Measurements from ENCODE around the gene TCF12.

TCF12 gene

DNA sequence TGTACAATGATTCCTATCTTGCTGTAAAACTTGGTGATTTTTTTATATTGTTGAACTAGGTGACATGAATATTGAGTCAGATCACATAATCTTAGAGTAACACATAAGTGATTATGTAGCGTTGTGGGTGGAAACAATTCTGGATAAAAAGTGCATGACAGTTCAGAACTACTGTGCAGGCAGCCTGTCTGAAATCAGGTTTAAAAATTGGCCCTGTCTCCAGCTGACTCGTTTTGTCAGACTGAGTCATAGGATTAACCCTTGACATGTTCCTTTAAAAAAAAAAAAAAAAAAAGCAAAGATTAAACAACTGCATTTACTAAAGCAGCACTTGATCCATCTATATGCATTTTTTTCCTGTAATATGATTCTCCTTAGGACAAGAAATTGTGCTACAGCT is 297.8 kb downstream of the TCF12 start:
- DNase-seq (ENCODE audit: low read depth in 2 of 2), result no peak

DNA sequence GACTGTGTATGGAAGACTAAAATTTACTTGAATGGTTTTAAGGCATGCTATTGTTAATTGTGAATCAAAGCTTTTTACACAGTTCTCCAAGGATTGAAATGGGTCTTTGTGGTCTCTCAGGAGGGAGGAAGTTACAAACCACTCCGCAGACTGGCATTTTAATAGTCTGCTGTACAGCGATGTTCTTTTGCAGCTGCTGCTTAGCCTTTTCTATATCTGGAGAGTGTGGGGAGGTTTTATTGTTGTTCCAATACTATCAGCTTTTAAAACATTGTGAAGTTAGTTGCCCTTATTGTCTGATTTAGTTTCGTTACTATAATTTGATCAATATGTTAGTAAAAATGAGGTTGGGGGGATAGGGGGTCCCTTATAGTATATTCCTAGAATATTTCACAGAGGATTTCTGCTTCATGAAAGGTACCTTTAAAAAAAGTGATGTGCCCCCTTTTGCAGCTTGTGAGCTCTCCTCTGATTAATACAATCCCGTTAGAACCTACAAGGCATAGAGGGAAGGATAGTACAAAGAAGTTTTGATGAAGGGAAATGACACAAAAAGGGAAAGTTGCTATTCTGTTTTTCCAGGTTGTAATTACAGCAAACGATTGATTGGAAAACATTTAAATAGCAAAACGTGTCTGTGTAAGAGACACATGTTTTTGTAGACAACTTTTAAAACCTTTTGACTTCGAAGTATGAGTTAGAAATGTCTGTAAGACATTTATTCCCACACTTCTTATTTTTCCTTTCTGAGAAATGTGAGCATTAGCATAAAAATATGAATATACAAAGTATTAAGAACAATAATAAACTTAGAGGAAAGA is 299.5 kb downstream of the TCF12 start:
- DNase-seq (ENCODE audit: low read depth in 2 of 2), result no peak

DNA sequence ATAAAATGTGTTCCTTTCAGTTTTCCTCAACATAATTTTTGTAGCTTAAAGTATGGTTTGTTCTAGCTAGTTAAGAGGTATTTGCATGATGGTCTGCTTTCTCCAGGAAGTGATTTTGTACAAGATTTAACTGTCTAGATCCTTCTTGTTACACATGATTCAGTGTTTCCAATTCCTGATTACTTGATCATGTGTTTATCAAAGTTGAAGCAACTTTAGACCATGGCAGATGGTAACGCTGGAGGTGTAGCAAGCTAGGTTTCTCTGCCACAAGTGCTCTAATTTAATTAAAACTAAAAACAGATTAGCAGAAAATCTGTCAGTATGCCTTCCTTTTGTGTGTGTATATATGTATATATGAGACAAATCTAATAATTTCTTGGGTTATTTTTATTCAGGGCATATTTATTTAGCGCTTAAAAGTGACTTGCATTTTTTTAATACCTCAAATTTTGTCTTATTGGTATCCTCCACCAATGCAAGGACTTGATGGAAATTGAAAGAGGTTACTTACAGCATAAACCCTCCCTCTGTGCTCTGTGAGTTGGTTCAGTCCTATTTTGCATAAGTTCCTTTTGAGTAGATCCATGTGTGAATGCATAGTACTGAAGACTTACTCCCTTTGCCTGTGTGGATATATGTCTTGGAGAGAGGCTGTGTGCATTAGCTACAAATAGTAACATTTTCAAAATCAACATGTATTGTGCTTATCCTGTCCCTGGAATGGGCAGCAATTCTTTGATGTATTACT is 300.6 kb downstream of the TCF12 start:
- no peak for DNase-seq (ENCODE audit: low read depth in 2 of 2)

DNA sequence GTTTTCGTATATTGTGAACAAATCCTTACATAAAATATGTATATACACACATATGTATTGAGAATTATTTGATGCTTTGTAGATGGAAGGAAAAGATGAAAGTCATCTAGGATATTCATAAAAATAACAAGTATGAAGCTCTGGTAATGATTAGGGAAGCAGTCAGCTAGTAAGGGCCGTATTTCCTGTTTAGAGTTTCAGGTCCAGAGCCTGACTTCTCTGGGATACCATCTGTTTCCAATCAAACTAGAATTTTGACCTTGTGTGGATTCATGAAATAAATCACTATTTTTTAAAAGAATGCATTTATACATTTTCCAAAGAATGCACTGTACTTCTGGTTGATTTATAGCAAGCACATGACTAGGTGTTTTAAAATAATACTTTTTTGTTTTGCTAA is 301.8 kb downstream of the TCF12 start:
- DNase-seq (ENCODE audit: low read depth in 2 of 2), result no peak

DNA sequence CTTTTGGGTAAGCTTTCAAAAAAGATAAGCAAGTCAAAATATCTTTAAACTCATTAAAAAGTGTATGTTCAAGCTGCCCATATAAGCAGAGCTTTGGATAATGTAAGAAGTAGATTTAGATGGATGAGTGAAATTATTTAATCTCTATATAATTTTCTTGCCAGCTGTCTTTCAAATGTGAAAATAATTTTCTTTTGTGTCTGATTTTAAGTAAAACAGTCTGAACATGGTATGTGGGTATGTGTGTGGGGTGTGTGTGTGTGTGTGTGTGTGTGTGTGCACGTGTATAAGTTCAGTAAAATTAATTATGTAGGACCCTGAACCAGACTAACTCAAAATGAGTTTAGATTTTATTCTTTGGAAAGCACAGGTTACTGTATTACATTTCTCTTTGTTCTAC is 302.7 kb downstream of the TCF12 start:
- DNase-seq (ENCODE audit: low read depth in 2 of 2), result no peak

DNA sequence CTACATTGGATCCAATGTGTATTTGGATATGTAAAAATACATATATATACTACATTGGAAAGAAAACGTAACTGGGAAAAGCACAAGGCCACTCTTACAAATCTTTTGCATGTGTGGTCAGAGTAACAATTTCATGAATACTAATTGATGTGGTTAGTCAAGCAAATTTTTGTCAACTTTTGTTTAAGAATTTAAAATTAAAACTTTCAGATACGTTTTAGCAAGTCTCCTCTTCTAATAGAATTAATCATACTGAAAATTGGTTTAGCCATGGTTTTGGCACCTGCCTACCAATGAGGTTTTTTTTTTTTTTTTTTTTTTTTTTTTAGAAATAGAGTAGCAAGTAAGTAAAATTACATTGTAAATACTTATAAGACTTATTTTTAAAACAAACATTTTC is 304.9 kb downstream of the TCF12 start:
- no peak for DNase-seq (ENCODE audit: low read depth in 2 of 2)

DNA sequence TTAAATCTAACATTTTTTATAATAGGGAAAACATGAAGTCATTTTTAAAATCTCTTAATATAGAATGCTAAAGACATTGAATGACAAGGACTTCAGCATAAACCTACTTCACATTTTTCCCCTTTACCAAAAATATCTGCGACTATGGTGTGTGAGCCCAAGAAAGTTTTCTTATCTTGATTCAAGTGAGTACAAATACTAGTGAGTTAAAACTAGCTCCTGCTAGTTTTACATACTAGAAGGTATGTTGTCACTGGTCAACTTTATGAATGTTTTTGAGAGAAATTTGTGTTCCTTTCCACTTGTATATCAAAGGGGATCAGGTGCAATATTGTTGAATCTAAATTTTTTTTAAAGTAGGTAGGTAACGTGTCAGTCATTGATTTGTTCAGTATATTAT is 305.4 kb downstream of the TCF12 start:
- DNase-seq (ENCODE audit: low read depth in 2 of 2), result no peak

DNA sequence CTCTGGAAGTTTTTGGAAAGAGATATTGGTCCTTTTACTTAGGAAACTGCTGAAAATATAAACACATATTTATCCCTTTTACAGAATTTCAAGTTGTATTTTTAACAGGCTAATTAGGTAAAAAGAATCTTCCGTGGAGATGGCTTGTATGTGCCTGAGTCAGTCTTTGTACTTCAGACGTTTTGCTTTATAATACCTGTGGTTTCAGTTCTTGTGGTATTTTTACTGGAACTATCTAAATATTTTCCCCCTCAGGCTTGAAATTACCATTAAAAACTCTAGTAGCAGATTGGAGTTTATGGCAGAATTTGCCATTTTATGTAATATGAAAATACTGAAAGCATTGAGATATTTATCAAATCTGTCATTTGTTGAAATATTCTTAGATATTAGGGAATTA is 306.2 kb downstream of the TCF12 start:
- no peak for DNase-seq (ENCODE audit: low read depth in 2 of 2)

DNA sequence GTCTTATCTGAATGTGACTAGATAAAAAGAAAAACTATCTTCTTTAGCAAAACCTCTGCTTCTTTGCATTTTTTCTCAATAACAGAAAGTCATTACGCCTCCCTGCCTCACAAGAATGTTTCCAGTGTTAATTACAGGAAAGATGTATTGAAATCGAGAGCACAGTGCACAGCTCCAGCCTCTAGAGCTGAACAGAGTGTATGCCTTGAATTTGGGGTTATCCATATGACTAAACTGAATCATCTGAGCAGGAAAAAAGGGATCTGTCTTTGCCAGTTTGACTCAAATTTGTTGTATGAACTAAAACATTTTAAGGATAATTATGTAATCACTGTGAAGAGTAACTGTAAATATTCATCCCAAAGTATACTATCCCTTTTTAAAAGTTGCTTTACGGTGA is 308.7 kb downstream of the TCF12 start:
- no peak for DNase-seq (ENCODE audit: low read depth in 2 of 2)

DNA sequence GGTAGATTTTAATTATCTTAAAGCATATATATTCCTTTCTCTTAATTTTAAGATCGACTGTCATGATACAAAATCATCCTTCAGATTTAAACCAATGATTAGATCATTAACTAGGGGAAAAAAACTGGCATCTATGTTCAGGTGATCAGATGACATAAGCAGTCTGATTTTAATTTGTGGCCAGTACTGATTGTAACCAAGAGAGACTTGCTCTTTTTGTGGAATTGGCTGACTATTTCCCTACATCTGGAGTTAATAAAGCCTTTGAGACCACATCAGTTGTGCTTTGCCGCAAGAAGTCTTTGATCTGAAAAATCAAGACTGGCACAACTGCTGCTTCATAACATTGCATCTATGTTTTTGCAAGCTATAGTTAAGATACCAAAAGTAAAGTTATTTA is 309.5 kb downstream of the TCF12 start:
- DNase-seq (ENCODE audit: low read depth in 2 of 2), result no peak

DNA sequence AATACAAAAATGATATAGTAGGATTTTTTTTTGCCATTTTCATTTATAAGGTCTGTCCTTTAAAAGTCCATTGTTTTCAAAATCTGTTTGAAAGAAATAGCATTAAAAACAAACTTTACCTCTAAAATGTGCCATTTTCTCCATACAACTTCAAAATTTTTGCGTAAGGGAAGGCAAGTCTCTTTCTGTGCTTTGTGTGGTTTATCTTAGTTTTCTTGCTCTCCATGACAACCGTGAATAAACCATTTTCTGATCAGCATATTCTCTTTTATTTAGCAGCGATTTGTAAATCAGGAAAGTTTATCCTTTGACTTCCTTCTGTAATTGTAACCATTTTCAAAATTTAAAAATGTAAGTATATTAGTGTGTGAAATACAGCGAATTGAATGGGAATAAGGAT is 310.0 kb downstream of the TCF12 start:
- no peak for DNase-seq (ENCODE audit: low read depth in 2 of 2)

DNA sequence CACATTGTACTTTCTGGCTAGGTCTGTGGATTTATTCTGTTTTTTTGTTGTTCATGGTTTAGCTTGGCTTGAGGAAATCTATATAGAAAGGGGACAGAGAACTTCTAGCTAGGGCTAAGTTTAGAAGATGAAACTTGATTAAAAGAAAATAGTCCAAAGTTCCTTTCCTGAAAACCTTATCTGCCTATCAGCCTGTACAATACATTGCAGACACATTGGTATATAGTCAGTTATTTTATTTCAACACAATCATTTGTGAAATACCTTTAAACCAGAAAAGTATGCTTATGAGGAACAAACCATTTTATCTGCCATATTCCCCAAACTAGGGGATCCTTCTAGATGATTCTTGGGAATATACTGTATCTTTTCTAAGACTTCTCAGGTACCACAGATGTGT is 310.6 kb downstream of the TCF12 start:
- DNase-seq (ENCODE audit: low read depth in 2 of 2), result no peak

DNA sequence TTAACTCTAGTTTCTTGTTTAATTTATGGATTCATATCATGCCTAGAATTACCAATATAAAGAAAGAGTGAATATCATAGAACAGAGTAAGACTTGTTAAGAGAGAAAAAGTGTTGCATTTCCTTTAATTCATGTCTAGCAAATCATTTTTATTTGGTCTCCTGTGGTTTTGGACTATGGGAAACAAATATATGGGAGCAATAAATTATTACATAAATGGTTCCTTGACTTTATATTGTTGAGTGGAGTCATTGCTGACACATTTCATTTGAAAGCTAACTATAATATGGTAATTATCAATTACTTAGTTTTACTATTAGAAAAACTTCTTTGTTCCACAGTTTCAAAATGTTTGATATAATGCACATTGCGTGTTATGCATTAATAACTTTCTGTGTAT is 313.1 kb downstream of the TCF12 start:
- no peak for DNase-seq (ENCODE audit: low read depth in 2 of 2)

DNA sequence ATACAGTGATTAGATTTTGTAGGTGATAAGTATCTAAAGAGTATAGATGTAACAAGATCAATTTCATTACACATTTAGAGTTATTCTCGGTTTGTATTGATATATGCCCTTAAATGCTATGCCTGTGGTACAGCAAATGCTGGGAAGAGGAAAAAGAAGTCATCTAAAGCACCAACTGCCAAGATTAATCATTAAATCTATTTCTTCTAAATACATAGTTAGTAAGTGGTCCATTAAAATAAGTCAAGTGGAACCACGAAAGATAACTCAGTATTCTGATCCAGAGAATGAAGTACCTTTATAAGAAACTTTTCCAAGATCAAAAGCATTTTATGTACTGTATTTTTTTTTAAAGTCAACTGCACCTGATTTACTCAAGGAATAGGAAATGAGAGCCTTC is 315.7 kb downstream of the TCF12 start:
- DNase-seq (ENCODE audit: low read depth in 2 of 2), result no peak

DNA sequence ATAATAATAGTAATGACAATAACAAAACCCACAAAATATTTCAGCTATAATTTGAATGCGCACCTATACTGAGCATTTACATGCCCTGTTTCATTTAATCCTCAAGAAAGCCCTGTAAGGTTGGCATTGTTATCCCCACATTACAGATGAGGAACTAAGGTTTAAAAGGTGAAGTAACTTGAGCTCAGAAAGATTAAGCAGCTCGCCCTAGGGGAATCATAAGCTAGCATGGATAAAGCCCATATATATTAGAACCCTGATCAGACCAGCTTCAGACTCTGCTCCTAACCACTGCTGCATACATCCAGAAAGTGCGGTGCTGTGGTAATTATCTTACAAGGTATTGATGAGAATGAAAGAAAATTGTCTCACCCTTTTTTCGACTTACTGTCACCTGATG is 316.7 kb downstream of the TCF12 start:
- no peak for DNase-seq (ENCODE audit: low read depth in 2 of 2)

DNA sequence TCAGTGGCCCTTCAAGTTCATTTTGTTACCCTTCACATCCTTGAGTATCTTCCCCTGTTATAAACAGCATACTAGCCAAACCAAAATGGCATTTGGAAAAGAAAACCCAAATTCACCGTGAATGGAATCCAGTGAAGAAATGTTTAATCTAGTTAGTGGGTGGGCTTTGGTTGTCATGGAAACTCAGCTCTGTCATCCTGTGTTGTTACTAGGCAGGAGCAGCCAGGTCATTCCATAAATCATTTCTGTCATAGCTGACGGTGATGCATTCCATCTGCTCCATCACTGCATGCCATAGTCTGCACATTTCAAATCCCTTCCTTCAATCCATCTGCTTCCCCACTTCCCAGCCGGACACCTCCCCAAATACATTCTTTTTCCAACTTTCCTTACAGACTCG is 317.4 kb downstream of the TCF12 start:
- DNase-seq (ENCODE audit: low read depth in 2 of 2), result no peak

DNA sequence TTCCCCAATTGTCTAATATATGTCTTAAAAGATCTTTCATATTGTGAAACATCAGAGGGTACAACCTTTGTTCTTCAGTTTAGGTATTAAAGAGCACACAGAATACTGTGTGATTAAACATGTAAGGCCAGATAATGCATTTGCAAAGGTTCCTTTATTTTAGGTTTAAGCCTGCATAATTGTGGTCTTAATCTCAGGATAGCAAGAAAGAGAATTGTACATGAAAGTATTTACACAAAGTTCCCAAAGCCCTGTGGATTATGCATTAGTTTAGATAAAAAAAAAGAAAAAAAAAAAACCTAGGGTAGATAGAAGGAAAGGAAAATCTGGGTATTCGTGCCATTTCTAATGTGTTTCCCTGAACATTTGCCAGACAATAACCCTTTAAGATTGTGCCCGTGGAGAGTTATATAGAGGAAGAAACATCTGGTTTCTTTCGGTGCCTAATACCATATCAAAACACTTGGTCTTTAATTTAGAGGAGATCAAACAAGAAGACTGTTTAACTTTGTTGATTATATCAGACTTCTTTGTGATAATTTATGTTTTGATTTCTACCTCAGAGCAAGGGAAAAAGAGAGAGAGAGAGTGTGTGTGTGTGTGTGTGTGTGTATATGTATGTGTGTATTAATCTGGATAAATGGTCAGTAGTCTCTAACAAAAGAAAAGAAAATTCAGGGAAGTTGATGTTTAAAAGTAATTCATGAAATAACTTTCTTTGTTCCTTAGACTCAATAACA is 318.3 kb downstream of the TCF12 start:
- no peak for DNase-seq (ENCODE audit: low read depth in 2 of 2)

DNA sequence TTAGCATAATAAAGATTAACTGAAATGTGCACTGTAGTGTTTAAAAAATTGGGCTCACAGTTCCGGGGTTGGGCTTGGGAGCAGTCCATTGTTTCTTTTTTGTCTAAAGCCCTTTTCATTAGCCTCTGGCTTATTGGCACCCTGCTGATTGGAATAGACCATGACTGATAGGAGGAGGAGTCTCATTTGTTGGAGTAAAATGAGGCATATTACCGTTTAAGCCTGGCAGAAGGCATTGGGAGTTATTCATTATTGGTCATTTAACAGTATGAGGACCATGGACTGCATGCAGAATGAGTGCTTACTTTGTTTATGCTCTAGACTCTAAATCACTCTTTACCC is 318.8 kb downstream of the TCF12 start:
- no peak for DNase-seq (ENCODE audit: low read depth in 2 of 2)

DNA sequence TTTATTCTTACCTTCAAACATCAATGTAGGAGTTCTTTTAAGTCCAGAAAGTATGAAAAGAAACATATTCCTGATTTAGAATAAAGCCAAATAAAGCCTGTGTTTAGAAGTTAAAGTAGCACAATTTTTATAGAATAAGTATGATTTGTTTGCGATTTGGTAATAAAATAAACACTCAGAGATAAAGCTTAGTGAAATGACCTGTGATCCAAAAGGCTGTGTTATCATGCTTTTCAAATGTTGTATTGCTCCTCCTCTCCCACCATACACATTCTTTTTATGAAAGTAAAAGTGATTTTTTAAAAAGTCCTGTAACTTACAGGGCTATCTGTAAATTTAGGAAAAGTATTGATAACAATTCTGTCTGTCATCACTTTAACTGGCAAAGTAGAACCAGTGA is 319.2 kb downstream of the TCF12 start:
- no peak for DNase-seq (ENCODE audit: low read depth in 2 of 2)

DNA sequence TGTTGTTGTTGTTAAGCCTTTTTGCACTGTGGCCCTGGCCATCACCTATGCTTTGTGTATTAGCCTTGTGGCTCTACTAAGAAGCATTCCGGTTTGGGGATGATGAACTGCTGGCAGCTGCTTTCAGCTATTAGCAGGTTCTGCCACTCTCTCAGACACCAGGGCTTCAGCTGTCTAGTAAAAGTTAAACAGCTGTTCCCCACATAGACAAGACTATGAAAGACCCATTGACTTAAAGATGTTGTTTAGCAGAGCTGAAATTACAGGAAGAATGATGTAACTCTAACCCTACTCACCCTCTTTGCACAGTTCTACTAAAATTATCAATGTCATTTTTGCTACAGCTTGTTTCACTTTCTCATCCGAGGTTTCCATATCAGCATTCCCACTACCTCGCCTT is 326.7 kb downstream of the TCF12 start:
- no peak for DNase-seq (ENCODE audit: low read depth in 2 of 2)

DNA sequence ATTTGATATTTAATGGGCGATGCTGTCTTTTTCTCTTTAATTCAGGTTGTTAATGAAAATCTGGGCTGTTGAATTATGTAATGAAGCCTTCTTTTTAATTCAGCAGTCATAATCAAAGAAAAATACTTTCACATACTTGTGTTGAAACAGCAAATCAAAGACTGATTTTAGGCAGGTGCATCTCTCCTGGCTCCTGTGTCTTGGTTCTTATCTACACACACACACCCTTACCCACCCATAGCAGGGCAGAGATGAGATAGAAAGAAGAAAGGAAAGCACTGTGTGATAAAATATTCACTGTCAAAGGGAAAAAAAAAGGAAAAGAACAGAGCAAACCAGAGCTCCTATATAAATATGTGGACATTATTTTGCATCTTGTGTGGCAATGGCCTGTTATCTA is 327.3 kb downstream of the TCF12 start:
- no peak for DNase-seq (ENCODE audit: low read depth in 2 of 2)

DNA sequence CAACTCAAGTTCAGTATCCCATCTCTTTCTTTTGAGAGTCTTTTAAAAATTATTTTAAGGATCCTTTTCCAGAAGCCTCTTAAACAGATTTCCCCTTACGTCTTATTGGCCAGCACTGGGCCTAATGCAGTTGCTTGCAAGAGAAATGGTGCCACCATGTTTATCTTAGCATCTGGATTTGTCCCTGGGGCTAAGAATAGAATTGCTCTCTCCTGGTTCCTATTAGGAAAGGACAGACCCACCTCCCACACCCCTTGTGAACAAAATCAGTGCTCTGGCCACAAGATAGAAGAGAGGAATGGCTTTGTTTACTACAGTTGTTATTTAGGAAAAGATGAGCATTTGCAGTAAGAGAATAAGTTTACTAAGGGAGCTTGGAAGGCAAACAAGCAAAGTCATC is 329.6 kb downstream of the TCF12 start:
- DNase-seq (ENCODE audit: low read depth in 2 of 2), result no peak

DNA sequence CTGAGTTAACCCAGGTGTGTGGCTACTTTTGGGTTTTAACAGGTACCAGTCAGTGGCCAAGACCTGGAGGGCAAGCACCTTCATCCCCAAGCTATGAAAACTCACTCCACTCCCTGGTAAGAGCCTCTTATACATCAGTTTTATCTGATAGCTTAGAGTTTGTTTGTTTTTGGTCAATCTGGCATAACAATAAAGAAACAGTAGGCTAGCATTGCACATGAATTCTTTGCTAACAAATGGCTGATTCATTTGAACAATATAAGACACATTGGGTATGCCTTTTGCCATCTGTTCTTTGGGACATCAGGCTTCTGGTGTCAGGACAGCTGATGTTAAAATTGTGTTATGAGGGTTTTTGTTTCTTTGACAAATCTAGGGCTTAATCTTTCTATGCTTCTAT is 332.9 kb downstream of the TCF12 start:
- DNase-seq (ENCODE audit: low read depth in 2 of 2), result no peak
